Keratinocyte (primary cell): ENCODE results near the gene DAPP1. TPM values are rescaled to one million over a fixed set of nuclear protein-coding genes. Genes with fewer than 3 reads are reported as not detected.

Experiments used
- DNase-seq: peaks from one replicate; pipeline ENCODE4 v3.0.0-alpha.2; 2011; ENCODE audit warnings: low read depth, missing footprints, low spot score
- FAIRE-seq: peaks from 2 replicates; lab custom pipeline; 2011; peaks lifted over from hg19 to GRCh38; lab: Jason Lieb, UNC
- H2AFZ ChIP-seq: 2 replicates; pipeline ENCODE4 v1.6.0; 2012; ENCODE audit warnings: low read length, control low read depth, inconsistent platforms; ENCODE audit not compliant: control insufficient read depth
- H3K27ac ChIP-seq: 2 replicates; pipeline ENCODE4 v1.5.1; 2011; ENCODE audit warnings: low read length; ENCODE audit not compliant: control insufficient read depth, insufficient read depth
- H3K27me3 ChIP-seq: 3 replicates; pipeline ENCODE4 v1.6.0; 2011; ENCODE audit warnings: low read length; ENCODE audit not compliant: control insufficient read depth, insufficient read depth; ENCODE audit errors: extremely low read depth
- H3K36me3 ChIP-seq, 2 experiments: 2 replicates in 1 of 2; 3 replicates in 1 of 2; pipeline ENCODE4 v1.5.1; 2011; ENCODE audit warnings: low read length in 2 of 2, mild to moderate bottlenecking in 1 of 2; ENCODE audit not compliant: control insufficient read depth in 2 of 2, insufficient read depth in 2 of 2; ENCODE audit errors: extremely low read depth in 1 of 2
- H3K4me1 ChIP-seq: 3 replicates; pipeline ENCODE4 v1.5.1; 2011; ENCODE audit warnings: low read length; ENCODE audit not compliant: control insufficient read depth, insufficient read depth; ENCODE audit errors: extremely low read depth
- H3K4me2 ChIP-seq: 3 replicates; pipeline ENCODE4 v1.6.0; 2011; ENCODE audit warnings: low read depth, low read length; ENCODE audit not compliant: control insufficient read depth, insufficient read depth; ENCODE audit errors: extremely low read depth
- H3K4me3 ChIP-seq, 3 experiments: fragments of 200-600 bp in 1 of 3; sonication (generic) in 1 of 3; 2 replicates in 2 of 3; 3 replicates in 1 of 3; pipeline ENCODE4 v1.5.1; 2011 to 2016; ENCODE audit warnings: low read length in 3 of 3, mild to moderate bottlenecking in 3 of 3, control low read depth in 2 of 3, inconsistent platforms in 1 of 3, low read depth in 1 of 3, mixed read lengths in 1 of 3, mixed run types in 1 of 3, moderate library complexity in 1 of 3; ENCODE audit not compliant: control insufficient read depth in 2 of 3, insufficient read depth in 2 of 3; ENCODE audit errors: extremely low read depth in 1 of 3
- H3K79me2 ChIP-seq: 2 replicates; pipeline ENCODE4 v1.6.0; 2012; ENCODE audit warnings: low read length; ENCODE audit not compliant: control insufficient read depth, insufficient read depth
- H3K9ac ChIP-seq: 3 replicates; pipeline ENCODE4 v1.6.0; 2011; ENCODE audit warnings: low read length; ENCODE audit not compliant: control insufficient read depth, insufficient read depth; ENCODE audit errors: extremely low read depth
- H3K9me1 ChIP-seq: 3 replicates; pipeline ENCODE4 v1.6.0; 2011; ENCODE audit warnings: low read length; ENCODE audit not compliant: control insufficient read depth, insufficient read depth; ENCODE audit errors: extremely low read depth
- H3K9me3 ChIP-seq: 2 replicates; pipeline ENCODE4 v1.5.1; 2012; ENCODE audit warnings: low read depth, low read length; ENCODE audit not compliant: control insufficient read depth
- H4K20me1 ChIP-seq: 3 replicates; pipeline ENCODE4 v1.6.0; 2011; ENCODE audit warnings: low read length; ENCODE audit not compliant: control insufficient read depth, insufficient read depth; ENCODE audit errors: extremely low read depth
- EZH2 ChIP-seq: IDR thresholded peaks from one replicate; pipeline ENCODE4 v1.6.1; 2012; ENCODE audit warnings: inconsistent platforms, mild to moderate bottlenecking, low read length, moderate library complexity
- dilution Hi-C: fragments of 300-500 bp; cut with MboI; formaldehyde crosslinking; loops from one replicate; pipeline ENCODE4 v1.7.0; 2020; ENCODE audit warnings: low sequenced_read_pairs; ENCODE audit not compliant: extremely low pct_ligation_motif_present
- polyA plus RNA-seq, 5 experiments: library from polyadenylated mRNA; depleted of rRNA in 3 of 5; stranded (reverse) in 3 of 5; stranded (forward) in 1 of 5; unstranded in 1 of 5; fragments of >200 nt; gene quantifications; 1 replicate in 1 of 5; 2 replicates in 3 of 5; 3 replicates in 1 of 5; pipeline versions ENCODE4 v1.2.1 to v1.2.3, GENCODE V29; 2011 to 2012; ENCODE audit warnings: missing spikeins in 2 of 5, low read depth in 1 of 5, low replicate concordance in 1 of 5
- TF ChIP-seq, protein P1 (sequence below), 3 experiments: IDR thresholded peaks in 1 of 3; conservative IDR thresholded peaks in 1 of 3; optimal IDR thresholded peaks in 1 of 3; 2 replicates in 2 of 3; 3 replicates in 1 of 3; pipeline versions ENCODE3 to v1.5.1; 2011; ENCODE audit warnings: low read length in 3 of 3, mild to moderate bottlenecking in 3 of 3, moderate library complexity in 2 of 3, control low read depth in 1 of 3, inconsistent platforms in 1 of 3; ENCODE audit not compliant: insufficient read depth in 2 of 3; ENCODE audit errors: extremely low read depth in 1 of 3

The DAPP1 gene
- polyA plus RNA-seq, 1 donor (not counting 4 experiments of a cell fraction or from before 2014, with no cell fraction given) = 80.3 TPM

DNA sequence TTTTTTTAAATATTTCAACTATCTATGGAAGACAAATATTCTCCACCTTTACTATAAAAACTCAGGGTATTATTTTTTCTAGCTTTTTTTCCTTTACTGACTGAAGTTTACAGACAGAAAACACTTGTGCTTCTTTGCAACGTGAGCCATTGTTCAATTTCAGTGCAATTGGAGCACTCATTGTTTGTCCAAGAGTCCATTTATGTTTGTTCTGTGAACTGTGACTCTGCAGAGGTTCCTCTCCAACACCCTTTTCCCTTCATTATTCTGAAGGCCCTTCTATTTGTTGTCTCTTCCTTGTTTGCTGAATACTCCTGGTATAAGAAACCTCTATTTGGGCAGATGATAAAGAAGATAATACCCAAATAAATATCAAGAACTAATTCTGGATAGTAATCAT lies 37.4 kb downstream of the DAPP1 start:
- Histone ChIP-seq H3K9me1 (no peaks in the 10 kb centered on the region), H3K36me3 (peaks cover 22 to 23% of the 10 kb centered on the region in 2 experiments), H3K9me3 (no peaks in the 10 kb centered on the region), H2AFZ (no peak overlapping the region), H3K4me2 (no peak overlapping the region), H3K27me3 (no peaks in the 10 kb centered on the region), H3K79me2 (no peaks in the 10 kb centered on the region), H3K9ac (no peak overlapping the region), H4K20me1 (no peaks in the 10 kb centered on the region), H3K4me1 (peaks cover 11% of the 10 kb centered on the region), H3K27ac (no peak overlapping the region), H3K4me3 (no peak overlapping the region)
- dilution Hi-C loops = no loop called here
- TF ChIP-seq EZH2 = no peak
- TF ChIP-seq, protein P1, sequence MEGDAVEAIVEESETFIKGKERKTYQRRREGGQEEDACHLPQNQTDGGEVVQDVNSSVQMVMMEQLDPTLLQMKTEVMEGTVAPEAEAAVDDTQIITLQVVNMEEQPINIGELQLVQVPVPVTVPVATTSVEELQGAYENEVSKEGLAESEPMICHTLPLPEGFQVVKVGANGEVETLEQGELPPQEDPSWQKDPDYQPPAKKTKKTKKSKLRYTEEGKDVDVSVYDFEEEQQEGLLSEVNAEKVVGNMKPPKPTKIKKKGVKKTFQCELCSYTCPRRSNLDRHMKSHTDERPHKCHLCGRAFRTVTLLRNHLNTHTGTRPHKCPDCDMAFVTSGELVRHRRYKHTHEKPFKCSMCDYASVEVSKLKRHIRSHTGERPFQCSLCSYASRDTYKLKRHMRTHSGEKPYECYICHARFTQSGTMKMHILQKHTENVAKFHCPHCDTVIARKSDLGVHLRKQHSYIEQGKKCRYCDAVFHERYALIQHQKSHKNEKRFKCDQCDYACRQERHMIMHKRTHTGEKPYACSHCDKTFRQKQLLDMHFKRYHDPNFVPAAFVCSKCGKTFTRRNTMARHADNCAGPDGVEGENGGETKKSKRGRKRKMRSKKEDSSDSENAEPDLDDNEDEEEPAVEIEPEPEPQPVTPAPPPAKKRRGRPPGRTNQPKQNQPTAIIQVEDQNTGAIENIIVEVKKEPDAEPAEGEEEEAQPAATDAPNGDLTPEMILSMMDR (optimal IDR thresholded peaks at IDR 0.05 in 1 of 3, IDR thresholded peaks at IDR 0.05 in 1 of 3, conservative IDR thresholded peaks at IDR 0.05 in 1 of 3; ENCODE audit: extremely low read depth in 1 of 3, insufficient read depth in 2 of 3, low read length in 3 of 3) = no peak
- FAIRE-seq (no peak), DNase-seq (no peak)

DNA sequence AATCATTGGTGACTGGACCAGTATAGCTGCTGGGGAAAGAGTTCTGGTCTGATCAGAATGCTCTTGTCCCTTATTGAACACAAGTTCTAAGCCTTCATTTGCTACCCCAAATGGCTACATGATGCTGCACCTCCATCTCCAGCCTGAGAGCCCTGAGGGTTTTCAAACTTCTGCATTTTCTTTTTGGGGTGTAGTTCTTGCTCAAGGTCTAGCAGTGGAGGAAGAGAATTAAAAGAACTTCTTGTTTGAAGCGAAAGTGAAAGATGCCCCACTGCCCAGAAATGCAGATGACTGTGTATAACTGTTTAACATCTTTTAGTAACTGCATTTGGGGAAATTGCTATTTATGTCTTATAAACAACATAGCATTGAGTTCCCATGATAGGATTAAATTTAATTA lies 39.1 kb downstream of the DAPP1 start:
- Histone ChIP-seq H3K36me3 (peaks cover 24 to 25% of the 10 kb centered on the region in 2 experiments), H3K4me2 (no peak overlapping the region), H3K79me2 (no peaks in the 10 kb centered on the region), H3K4me1 (peaks cover 11% of the 10 kb centered on the region), H3K4me3 (no peak overlapping the region), H4K20me1 (no peaks in the 10 kb centered on the region), H2AFZ (no peak overlapping the region), H3K9me1 (no peaks in the 10 kb centered on the region), H3K27ac (no peak overlapping the region), H3K9ac (no peak overlapping the region), H3K27me3 (no peaks in the 10 kb centered on the region), H3K9me3 (no peaks in the 10 kb centered on the region)
- TF ChIP-seq, protein P1 (optimal IDR thresholded peaks at IDR 0.05 in 1 of 3, IDR thresholded peaks at IDR 0.05 in 1 of 3, conservative IDR thresholded peaks at IDR 0.05 in 1 of 3; ENCODE audit: extremely low read depth in 1 of 3, insufficient read depth in 2 of 3, low read length in 3 of 3) = no peak
- TF ChIP-seq EZH2 = no peak
- dilution Hi-C loops = no loop called here
- FAIRE-seq (no peak), DNase-seq (no peak)
